ENCODE data around the gene ADRB1. TPM values are rescaled to one million over a fixed set of nuclear protein-coding genes. Genes with fewer than 3 reads are reported as not detected.

Gene ADRB1
- total and polyA plus RNA-seq, 2 experiments from 2014 or later = 0.23 to 0.24 TPM

DNA sequence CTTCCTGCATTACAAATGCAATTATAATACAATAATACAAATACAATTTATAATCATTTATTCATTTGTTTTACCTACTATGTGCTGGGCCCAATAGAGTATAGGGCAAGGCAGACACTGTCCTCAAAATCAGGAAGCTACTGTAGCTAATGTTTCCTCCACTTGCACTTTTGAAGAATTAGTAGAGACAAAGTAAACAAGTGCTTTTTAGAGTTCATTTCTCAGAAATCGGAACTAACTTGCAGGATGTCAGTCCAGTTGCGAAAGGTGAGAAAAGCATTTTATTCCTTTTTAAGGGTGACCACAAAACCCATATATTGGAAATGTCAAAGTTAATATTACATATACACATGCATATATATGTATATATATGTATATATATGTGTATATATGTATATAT lies 14.2 kb downstream of the ADRB1 start:
- Histone ChIP-seq H3K27ac (ENCODE audit: low read depth) (no peak overlapping the region), H3K4me2 (no peak overlapping the region), H3F3A (replicated peaks; ENCODE audit: low read depth) (no peaks in the 10 kb centered on the region), H3K4me1 (ENCODE audit: insufficient read depth) (peaks cover 11% of the 10 kb centered on the region; the same call in 1 of the 2 replicates), H3K9me2 (ENCODE audit: insufficient read depth) (no peaks in the 10 kb centered on the region), H2AFZ (no peak overlapping the region), H3K4me3 (no peak overlapping the region), H3K36me3 (ENCODE audit: insufficient read depth) (no peaks in the 10 kb centered on the region; the same call in 1 of the 2 replicates), H3K79me2 (replicated peaks; ENCODE audit: insufficient read depth) (no peaks in the 10 kb centered on the region), H3K27me3 (ENCODE audit: insufficient read depth) (no peaks in the 10 kb centered on the region), H4K20me1 (replicated peaks; ENCODE audit: insufficient read depth) (no peaks in the 10 kb centered on the region)
- Mint-ChIP-seq H3K27me3 (ENCODE audit: insufficient read depth, low read depth, poor library complexity) (peaks cover 6% of the 10 kb centered on the region), H3K4me1 (peaks cover 13% of the 10 kb centered on the region; the same call in 2 of the 3 replicates), H3K4me3 (no peak overlapping the region), H3K9me3 (no peaks in the 10 kb centered on the region), H3K27ac (no peak overlapping the region), H3K36me3 (ENCODE audit: low read depth) (no peaks in the 10 kb centered on the region)
- DNase-seq (ENCODE audit: low spot score) (no peak), ATAC-seq (no peak)
- TF ChIP-seq, protein P1, sequence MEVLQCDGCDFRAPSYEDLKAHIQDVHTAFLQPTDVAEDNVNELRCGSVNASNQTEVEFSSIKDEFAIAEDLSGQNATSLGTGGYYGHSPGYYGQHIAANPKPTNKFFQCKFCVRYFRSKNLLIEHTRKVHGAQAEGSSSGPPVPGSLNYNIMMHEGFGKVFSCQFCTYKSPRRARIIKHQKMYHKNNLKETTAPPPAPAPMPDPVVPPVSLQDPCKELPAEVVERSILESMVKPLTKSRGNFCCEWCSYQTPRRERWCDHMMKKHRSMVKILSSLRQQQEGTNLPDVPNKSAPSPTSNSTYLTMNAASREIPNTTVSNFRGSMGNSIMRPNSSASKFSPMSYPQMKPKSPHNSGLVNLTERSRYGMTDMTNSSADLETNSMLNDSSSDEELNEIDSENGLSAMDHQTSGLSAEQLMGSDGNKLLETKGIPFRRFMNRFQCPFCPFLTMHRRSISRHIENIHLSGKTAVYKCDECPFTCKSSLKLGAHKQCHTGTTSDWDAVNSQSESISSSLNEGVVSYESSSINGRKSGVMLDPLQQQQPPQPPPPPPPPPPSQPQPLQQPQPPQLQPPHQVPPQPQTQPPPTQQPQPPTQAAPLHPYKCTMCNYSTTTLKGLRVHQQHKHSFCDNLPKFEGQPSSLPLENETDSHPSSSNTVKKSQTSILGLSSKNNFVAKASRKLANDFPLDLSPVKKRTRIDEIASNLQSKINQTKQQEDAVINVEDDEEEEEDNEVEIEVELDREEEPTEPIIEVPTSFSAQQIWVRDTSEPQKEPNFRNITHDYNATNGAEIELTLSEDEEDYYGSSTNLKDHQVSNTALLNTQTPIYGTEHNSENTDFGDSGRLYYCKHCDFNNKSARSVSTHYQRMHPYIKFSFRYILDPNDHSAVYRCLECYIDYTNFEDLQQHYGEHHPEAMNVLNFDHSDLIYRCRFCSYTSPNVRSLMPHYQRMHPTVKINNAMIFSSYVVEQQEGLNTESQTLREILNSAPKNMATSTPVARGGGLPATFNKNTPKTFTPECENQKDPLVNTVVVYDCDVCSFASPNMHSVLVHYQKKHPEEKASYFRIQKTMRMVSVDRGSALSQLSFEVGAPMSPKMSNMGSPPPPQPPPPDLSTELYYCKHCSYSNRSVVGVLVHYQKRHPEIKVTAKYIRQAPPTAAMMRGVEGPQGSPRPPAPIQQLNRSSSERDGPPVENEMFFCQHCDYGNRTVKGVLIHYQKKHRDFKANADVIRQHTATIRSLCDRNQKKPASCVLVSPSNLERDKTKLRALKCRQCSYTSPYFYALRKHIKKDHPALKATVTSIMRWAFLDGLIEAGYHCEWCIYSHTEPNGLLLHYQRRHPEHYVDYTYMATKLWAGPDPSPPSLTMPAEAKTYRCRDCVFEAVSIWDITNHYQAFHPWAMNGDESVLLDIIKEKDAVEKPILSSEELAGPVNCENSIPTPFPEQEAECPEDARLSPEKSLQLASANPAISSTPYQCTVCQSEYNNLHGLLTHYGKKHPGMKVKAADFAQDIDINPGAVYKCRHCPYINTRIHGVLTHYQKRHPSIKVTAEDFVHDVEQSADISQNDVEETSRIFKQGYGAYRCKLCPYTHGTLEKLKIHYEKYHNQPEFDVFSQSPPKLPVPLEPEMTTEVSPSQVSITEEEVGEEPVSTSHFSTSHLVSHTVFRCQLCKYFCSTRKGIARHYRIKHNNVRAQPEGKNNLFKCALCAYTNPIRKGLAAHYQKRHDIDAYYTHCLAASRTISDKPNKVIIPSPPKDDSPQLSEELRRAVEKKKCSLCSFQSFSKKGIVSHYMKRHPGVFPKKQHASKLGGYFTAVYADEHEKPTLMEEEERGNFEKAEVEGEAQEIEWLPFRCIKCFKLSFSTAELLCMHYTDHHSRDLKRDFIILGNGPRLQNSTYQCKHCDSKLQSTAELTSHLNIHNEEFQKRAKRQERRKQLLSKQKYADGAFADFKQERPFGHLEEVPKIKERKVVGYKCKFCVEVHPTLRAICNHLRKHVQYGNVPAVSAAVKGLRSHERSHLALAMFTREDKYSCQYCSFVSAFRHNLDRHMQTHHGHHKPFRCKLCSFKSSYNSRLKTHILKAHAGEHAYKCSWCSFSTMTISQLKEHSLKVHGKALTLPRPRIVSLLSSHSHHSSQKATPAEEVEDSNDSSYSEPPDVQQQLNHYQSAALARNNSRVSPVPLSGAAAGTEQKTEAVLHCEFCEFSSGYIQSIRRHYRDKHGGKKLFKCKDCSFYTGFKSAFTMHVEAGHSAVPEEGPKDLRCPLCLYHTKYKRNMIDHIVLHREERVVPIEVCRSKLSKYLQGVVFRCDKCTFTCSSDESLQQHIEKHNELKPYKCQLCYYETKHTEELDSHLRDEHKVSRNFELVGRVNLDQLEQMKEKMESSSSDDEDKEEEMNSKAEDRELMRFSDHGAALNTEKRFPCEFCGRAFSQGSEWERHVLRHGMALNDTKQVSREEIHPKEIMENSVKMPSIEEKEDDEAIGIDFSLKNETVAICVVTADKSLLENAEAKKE (CRISPR knock-in tag; IDR thresholded peaks at IDR 0.05) = no peak
- TF ChIP-seq, protein P2, sequence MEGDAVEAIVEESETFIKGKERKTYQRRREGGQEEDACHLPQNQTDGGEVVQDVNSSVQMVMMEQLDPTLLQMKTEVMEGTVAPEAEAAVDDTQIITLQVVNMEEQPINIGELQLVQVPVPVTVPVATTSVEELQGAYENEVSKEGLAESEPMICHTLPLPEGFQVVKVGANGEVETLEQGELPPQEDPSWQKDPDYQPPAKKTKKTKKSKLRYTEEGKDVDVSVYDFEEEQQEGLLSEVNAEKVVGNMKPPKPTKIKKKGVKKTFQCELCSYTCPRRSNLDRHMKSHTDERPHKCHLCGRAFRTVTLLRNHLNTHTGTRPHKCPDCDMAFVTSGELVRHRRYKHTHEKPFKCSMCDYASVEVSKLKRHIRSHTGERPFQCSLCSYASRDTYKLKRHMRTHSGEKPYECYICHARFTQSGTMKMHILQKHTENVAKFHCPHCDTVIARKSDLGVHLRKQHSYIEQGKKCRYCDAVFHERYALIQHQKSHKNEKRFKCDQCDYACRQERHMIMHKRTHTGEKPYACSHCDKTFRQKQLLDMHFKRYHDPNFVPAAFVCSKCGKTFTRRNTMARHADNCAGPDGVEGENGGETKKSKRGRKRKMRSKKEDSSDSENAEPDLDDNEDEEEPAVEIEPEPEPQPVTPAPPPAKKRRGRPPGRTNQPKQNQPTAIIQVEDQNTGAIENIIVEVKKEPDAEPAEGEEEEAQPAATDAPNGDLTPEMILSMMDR (conservative IDR thresholded peaks at IDR 0.05; ENCODE audit: low read depth in 2 of 2) = no peak
- TF ChIP-seq ZNF114 (CRISPR knock-in tag; IDR thresholded peaks at IDR 0.05) (no peak), EZH2phosphoT487 (IDR thresholded peaks at IDR 0.05; ENCODE audit: unreplicated experiment) (no peak), JUNB (IDR thresholded peaks at IDR 0.05; ENCODE audit: unreplicated experiment) (no peak), NANOG (IDR thresholded peaks at IDR 0.05; ENCODE audit: borderline replicate concordance) (no peak), STAT1 (IDR thresholded peaks at IDR 0.05; ENCODE audit: unreplicated experiment) (no peak), EZH2 (IDR thresholded peaks at IDR 0.05; ENCODE audit: low read depth, unreplicated experiment) (no peak), POLR2AphosphoS5 (IDR thresholded peaks at IDR 0.05; ENCODE audit: low read depth) (no peak), CREB1 (CRISPR knock-in tag; IDR thresholded peaks at IDR 0.05; ENCODE audit: low read depth) (no peak), ZNF331 (CRISPR knock-in tag; IDR thresholded peaks at IDR 0.05; ENCODE audit: low read depth) (no peak)
- TF ChIP-seq, protein P3, sequence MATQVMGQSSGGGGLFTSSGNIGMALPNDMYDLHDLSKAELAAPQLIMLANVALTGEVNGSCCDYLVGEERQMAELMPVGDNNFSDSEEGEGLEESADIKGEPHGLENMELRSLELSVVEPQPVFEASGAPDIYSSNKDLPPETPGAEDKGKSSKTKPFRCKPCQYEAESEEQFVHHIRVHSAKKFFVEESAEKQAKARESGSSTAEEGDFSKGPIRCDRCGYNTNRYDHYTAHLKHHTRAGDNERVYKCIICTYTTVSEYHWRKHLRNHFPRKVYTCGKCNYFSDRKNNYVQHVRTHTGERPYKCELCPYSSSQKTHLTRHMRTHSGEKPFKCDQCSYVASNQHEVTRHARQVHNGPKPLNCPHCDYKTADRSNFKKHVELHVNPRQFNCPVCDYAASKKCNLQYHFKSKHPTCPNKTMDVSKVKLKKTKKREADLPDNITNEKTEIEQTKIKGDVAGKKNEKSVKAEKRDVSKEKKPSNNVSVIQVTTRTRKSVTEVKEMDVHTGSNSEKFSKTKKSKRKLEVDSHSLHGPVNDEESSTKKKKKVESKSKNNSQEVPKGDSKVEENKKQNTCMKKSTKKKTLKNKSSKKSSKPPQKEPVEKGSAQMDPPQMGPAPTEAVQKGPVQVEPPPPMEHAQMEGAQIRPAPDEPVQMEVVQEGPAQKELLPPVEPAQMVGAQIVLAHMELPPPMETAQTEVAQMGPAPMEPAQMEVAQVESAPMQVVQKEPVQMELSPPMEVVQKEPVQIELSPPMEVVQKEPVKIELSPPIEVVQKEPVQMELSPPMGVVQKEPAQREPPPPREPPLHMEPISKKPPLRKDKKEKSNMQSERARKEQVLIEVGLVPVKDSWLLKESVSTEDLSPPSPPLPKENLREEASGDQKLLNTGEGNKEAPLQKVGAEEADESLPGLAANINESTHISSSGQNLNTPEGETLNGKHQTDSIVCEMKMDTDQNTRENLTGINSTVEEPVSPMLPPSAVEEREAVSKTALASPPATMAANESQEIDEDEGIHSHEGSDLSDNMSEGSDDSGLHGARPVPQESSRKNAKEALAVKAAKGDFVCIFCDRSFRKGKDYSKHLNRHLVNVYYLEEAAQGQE (IDR thresholded peaks at IDR 0.05; ENCODE audit: unreplicated experiment) = no peak
- TF ChIP-seq, protein P4, sequence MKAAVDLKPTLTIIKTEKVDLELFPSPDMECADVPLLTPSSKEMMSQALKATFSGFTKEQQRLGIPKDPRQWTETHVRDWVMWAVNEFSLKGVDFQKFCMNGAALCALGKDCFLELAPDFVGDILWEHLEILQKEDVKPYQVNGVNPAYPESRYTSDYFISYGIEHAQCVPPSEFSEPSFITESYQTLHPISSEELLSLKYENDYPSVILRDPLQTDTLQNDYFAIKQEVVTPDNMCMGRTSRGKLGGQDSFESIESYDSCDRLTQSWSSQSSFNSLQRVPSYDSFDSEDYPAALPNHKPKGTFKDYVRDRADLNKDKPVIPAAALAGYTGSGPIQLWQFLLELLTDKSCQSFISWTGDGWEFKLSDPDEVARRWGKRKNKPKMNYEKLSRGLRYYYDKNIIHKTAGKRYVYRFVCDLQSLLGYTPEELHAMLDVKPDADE (IDR thresholded peaks at IDR 0.05) = no peak
